Measurements from ENCODE around the gene LYRM2. TPM values are rescaled to one million over a fixed set of nuclear protein-coding genes. Genes with fewer than 3 reads are reported as not detected.

LYRM2 gene
- total and polyA plus RNA-seq, 2 of the 8 experiments (the other 6 are each of a cell fraction or from before 2014, with no cell fraction given) = 7.3 to 25.7 TPM

- TF ChIP-seq EZH2 (IDR thresholded peaks at IDR 0.05; ENCODE audit: low read depth, low read length, severe bottlenecking) = no peak
Measured at GRCh38 chr6:89564752-89565427, 73.7 kb downstream of the LYRM2 start (continued).
